SK-N-SH (cell line): Measurements from ENCODE around the gene APOBR. TPM values are rescaled to one million over a fixed set of nuclear protein-coding genes. Genes with fewer than 3 reads are reported as not detected.

ENCODE experiments used
- CTCF ChIA-PET: fragments of 300-600, 350-600 bp; formaldehyde crosslinking; extraction: SDS; loops from one replicate; lab custom pipeline; 2021; lab: Yijun Ruan, JAX
- POLR2A ChIA-PET: fragments of 350-600 bp; sonication (Branson Sonifier 250); formaldehyde crosslinking; extraction: SDS; loops from one replicate; lab custom pipeline; 2020; ENCODE audit warnings: antibody characterized with exemption, inconsistent platforms; lab: Yijun Ruan, JAX
- DNase-seq: peaks from one replicate; pipeline ENCODE4 v3.0.0; 2012
- H2AFZ ChIP-seq: fragments of 200-600 bp; sonication (generic); 2 replicates; pipeline ENCODE4 v1.8.1; 2016; ENCODE audit warnings: antibody characterized with exemption, mild to moderate bottlenecking, low read depth
- H3F3A ChIP-seq: fragments of 200-600 bp; sonication (generic); replicated peaks from 2 replicates; pipeline ENCODE3; 2016; ENCODE audit warnings: antibody characterized with exemption, mild to moderate bottlenecking; ENCODE audit not compliant: insufficient read depth
- H3K27ac ChIP-seq, 2 experiments: fragments of 200-500 bp in 1 of 2; fragments of 200-600 bp in 1 of 2; sonication (Bioruptor generic) in 1 of 2; sonication (generic), shearing (Covaris generic) in 1 of 2; 2 replicates each; pipeline versions ENCODE4 v1.5.1 to v1.6.1; 2014 to 2016; ENCODE audit warnings: low read depth in 2 of 2, inconsistent platforms in 1 of 2, low read length in 1 of 2, mild to moderate bottlenecking in 1 of 2, mixed read lengths in 1 of 2
- H3K27me3 ChIP-seq: fragments of 200-600 bp; sonication (generic), shearing (Covaris generic); 2 replicates; pipeline ENCODE4 v1.6.1; 2016; ENCODE audit warnings: mixed run types; ENCODE audit not compliant: insufficient read depth
- H3K36me3 ChIP-seq, 2 experiments: fragments of 200-500 bp in 1 of 2; fragments of 200-600 bp in 1 of 2; sonication (Bioruptor generic) in 1 of 2; sonication (generic) in 1 of 2; replicated peaks in 1 of 2; 2 replicates each; pipeline versions ENCODE3 to v1.5.1; 2014 to 2016; ENCODE audit warnings: low read length in 1 of 2, mild to moderate bottlenecking in 1 of 2; ENCODE audit not compliant: insufficient read depth in 2 of 2, control insufficient read depth in 1 of 2
- H3K4me1 ChIP-seq, 2 experiments: fragments of 200-500 bp in 1 of 2; fragments of 200-600 bp in 1 of 2; sonication (Bioruptor generic) in 1 of 2; sonication (generic), shearing (Covaris generic) in 1 of 2; 2 replicates each; pipeline versions ENCODE4 v1.5.1 to v1.6.1; 2014 to 2016; ENCODE audit warnings: low read depth in 1 of 2, low read length in 1 of 2, mixed run types in 1 of 2; ENCODE audit not compliant: insufficient read depth in 2 of 2, control insufficient read depth in 1 of 2
- H3K4me2 ChIP-seq: fragments of 200-600 bp; sonication (generic), shearing (Covaris generic); 2 replicates; pipeline ENCODE4 v1.6.1; 2017; ENCODE audit warnings: mixed run types
- H3K4me3 ChIP-seq, 2 experiments: fragments of 200-500 bp in 1 of 2; fragments of 200-600 bp in 1 of 2; sonication (Bioruptor generic) in 1 of 2; sonication (generic), shearing (Covaris generic) in 1 of 2; 2 replicates each; pipeline versions ENCODE4 v1.5.1 to v1.8.1; 2014 to 2016; ENCODE audit warnings: low read depth in 2 of 2, inconsistent platforms in 1 of 2, low read length in 1 of 2, mild to moderate bottlenecking in 1 of 2, mixed read lengths in 1 of 2, moderate library complexity in 1 of 2
- H3K79me2 ChIP-seq: fragments of 200-600 bp; sonication (generic); 2 replicates; pipeline ENCODE4 v1.8.1; 2017; ENCODE audit warnings: mild to moderate bottlenecking; ENCODE audit not compliant: insufficient read depth
- H3K9ac ChIP-seq: fragments of 200-600 bp; sonication (generic); 2 replicates; pipeline ENCODE4 v1.6.1; 2017; ENCODE audit warnings: mixed run types
- H3K9me2 ChIP-seq: fragments of 200-600 bp; sonication (generic); 2 replicates; pipeline ENCODE4 v1.6.1; 2017; ENCODE audit warnings: mixed run types
- H3K9me3 ChIP-seq: fragments of 200-600 bp; sonication (generic); 2 replicates; pipeline ENCODE4 v1.6.1; 2017; ENCODE audit warnings: mixed run types, mild to moderate bottlenecking, moderate library complexity
- H4K20me1 ChIP-seq: fragments of 200-600 bp; sonication (generic); 2 replicates; pipeline ENCODE4 v1.6.1; 2017; ENCODE audit warnings: mild to moderate bottlenecking, mixed run types; ENCODE audit not compliant: insufficient read depth
- CHD2 ChIP-seq: fragments of 150-350 bp; IDR thresholded peaks from 2 replicates; pipeline ENCODE4 v1.6.1; 2018; ENCODE audit warnings: low read length; ENCODE audit not compliant: partially characterized antibody
- ELF1 ChIP-seq: IDR thresholded peaks from 2 replicates; pipeline ENCODE4 v1.4.0; 2012
- EZH2phosphoT487 ChIP-seq: fragments of 200-600 bp; sonication (generic); IDR thresholded peaks from 2 replicates; pipeline ENCODE4 v1.6.1; 2017; ENCODE audit warnings: low read depth, mixed run types, mild to moderate bottlenecking, antibody characterized with exemption, moderate library complexity, borderline replicate concordance
- FOXM1 ChIP-seq: IDR thresholded peaks from 2 replicates; pipeline ENCODE4 v1.4.0; 2012; ENCODE audit warnings: low read depth, mild to moderate bottlenecking
- GABPA ChIP-seq: IDR thresholded peaks from 2 replicates; pipeline ENCODE4 v1.4.0; 2012; ENCODE audit warnings: low read depth, mild to moderate bottlenecking
- GATA2 ChIP-seq: sonication (generic); formaldehyde crosslinking; IDR thresholded peaks from 2 replicates; pipeline ENCODE4 v1.5.0; 2020; ENCODE audit warnings: mild to moderate bottlenecking, missing genetic modification reagents
- JUND ChIP-seq: IDR thresholded peaks from 2 replicates; pipeline ENCODE4 v1.4.0; 2012
- MEF2A ChIP-seq: IDR thresholded peaks from 2 replicates; pipeline ENCODE4 v1.4.0; 2012; ENCODE audit warnings: low read depth, borderline replicate concordance
- NRF1 ChIP-seq: IDR thresholded peaks from 2 replicates; pipeline ENCODE4 v1.6.1; 2012; ENCODE audit warnings: low read depth, mild to moderate bottlenecking, low read length
- PBX3 ChIP-seq: IDR thresholded peaks from 2 replicates; pipeline ENCODE4; 2012
- POLR2AphosphoS5 ChIP-seq: IDR thresholded peaks from 2 replicates; pipeline ENCODE4 v1.6.1; 2012; ENCODE audit warnings: low read depth, low read length
- RCOR1 ChIP-seq: fragments of 150-350 bp; IDR thresholded peaks from 2 replicates; pipeline ENCODE4 v1.6.1; 2017; ENCODE audit warnings: antibody characterized with exemption, low read length
- RFX5 ChIP-seq: IDR thresholded peaks from 2 replicates; pipeline ENCODE4 v1.6.1; 2012; ENCODE audit warnings: mild to moderate bottlenecking, improper control_type of control experiment, low read length
- TCF12 ChIP-seq: IDR thresholded peaks from 2 replicates; pipeline ENCODE4 v1.4.0; 2012
- USF2 ChIP-seq: fragments of 150-350 bp; IDR thresholded peaks from 2 replicates; pipeline ENCODE4 v1.6.1; 2017; ENCODE audit warnings: antibody characterized with exemption, low read length, low read depth, borderline replicate concordance
- WGBS: methylation state at CpG from one replicate; pipeline ENCODE4 v1.1.6; 2017; ENCODE audit warnings: low lambda C conversion rate; 5-methylcytosine and 5-hydroxymethylcytosine counted together
- polyA plus RNA-seq, 3 experiments: library from polyadenylated mRNA; depleted of rRNA; stranded (reverse); fragments of >200 nt; gene quantifications; 2 replicates each; pipeline ENCODE4 v1.2.3, GENCODE V29; 2012
- TF ChIP-seq, protein P1 (sequence below): fragments of 150-350 bp; IDR thresholded peaks from 2 replicates; pipeline ENCODE4 v1.6.1; 2016; ENCODE audit warnings: mild to moderate bottlenecking, low read depth, low read length
- TF ChIP-seq, protein P2 (sequence below): IDR thresholded peaks from 2 replicates; pipeline ENCODE4 v1.6.1; 2012; ENCODE audit warnings: mild to moderate bottlenecking, low read depth, low read length, moderate library complexity
- TF ChIP-seq, protein P3 (sequence below): IDR thresholded peaks from 2 replicates; pipeline ENCODE4 v1.4.0; 2012; ENCODE audit warnings: low read depth

APOBR gene
- polyA plus RNA-seq, 1 of the 3 experiments (the other 2 are of a cell fraction): not detected

DNA sequence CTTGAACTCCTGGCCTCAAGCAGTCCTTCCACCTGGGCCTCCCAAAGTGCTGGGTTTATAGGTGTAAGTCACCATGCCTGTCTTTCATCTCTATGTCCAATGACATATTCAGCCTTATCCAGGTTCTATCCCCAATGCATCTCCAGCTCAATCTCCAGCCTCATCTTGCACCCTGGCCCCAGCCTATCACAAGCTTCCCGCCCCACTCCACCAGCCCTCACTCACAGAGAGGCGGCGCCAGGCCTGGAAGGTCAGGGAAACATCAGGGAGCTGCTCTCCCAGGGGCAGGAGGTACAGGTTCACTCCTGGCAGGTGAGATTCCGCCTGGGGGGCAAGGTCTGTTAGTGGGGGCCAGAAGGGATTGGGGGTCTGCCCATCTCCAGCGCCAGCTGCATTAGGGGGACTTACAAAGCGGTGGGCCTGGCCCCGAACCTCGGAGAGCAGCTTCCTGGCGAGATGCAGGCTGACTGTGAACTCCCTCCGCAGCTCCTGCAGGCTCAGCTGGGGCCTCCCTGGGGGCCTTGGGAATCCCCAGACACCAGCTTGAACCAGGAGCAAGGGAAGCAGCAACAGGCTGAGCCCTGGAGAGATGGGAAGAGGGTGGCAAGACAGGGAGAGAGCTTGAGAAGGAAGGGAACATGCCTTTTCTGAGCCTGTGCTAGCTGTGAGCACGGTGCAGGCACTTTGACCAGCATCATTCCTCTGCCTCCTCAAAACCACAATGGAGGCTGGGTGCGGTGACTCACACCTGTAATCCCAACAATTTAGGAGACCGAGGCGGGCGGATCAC is 9.2 kb downstream of the APOBR start:
- H3K27me3 ChIP-seq: no peaks in the 10 kb centered on the region
- 71% methylated on average over 15 of the region's 15 CpGs for WGBS
- no peak for DNase-seq
- H3K4me1 ChIP-seq: no peaks in the 10 kb centered on the region
- H3K9me2 ChIP-seq: no peaks in the 10 kb centered on the region
- H3K4me3 ChIP-seq: no peak overlapping the region
- H3F3A ChIP-seq: no peaks in the 10 kb centered on the region
- H3K27ac ChIP-seq: no peak overlapping the region
- H3K9me3 ChIP-seq: no peaks in the 10 kb centered on the region
- H3K36me3 ChIP-seq: no peaks in the 10 kb centered on the region
- H3K4me2 ChIP-seq: no peak overlapping the region
- TF ChIP-seq, protein P1, sequence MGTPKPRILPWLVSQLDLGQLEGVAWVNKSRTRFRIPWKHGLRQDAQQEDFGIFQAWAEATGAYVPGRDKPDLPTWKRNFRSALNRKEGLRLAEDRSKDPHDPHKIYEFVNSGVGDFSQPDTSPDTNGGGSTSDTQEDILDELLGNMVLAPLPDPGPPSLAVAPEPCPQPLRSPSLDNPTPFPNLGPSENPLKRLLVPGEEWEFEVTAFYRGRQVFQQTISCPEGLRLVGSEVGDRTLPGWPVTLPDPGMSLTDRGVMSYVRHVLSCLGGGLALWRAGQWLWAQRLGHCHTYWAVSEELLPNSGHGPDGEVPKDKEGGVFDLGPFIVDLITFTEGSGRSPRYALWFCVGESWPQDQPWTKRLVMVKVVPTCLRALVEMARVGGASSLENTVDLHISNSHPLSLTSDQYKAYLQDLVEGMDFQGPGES: no peak
- no peak overlapping the region for H3K9ac ChIP-seq
- no peak overlapping the region for H2AFZ ChIP-seq
- ChIA-PET POLR2A (interaction anchor here (1.5 kb wide), 1 partner anchor 11 kb away, joined by 3 read pairs; the partner anchor contains the start of gene CLN3), CTCF (no interaction called here)
- no peaks in the 10 kb centered on the region for H3K79me2 ChIP-seq
- no peaks in the 10 kb centered on the region for H4K20me1 ChIP-seq

GRCh38 chr16:28504707-28505404 is 10.4 kb downstream of the APOBR start:
- Histone ChIP-seq H3K4me1 (no peaks in the 10 kb centered on the region), H4K20me1 (no peaks in the 10 kb centered on the region), H3K4me2 (no peak overlapping the region), H3K9me3 (no peaks in the 10 kb centered on the region), H3F3A (no peaks in the 10 kb centered on the region), H3K9me2 (no peaks in the 10 kb centered on the region), H3K27me3 (no peaks in the 10 kb centered on the region), H3K4me3 (no peak overlapping the region), H3K27ac (no peak overlapping the region), H2AFZ (no peak overlapping the region), H3K79me2 (no peaks in the 10 kb centered on the region), H3K9ac (no peak overlapping the region), H3K36me3 (no peaks in the 10 kb centered on the region)
- POLR2A ChIA-PET: no interaction called here
- CTCF ChIA-PET: no interaction called here
- WGBS: 49% methylated on average over 7 of the region's 8 CpGs
- no peak for DNase-seq
- TF ChIP-seq RFX5 (no peak), CHD2 (no peak), FOXM1 (no peak), EZH2phosphoT487 (no peak), POLR2AphosphoS5 (no peak), GABPA (no peak), PBX3 (no peak), JUND (no peak), USF2 (no peak), RCOR1 (no peak), TCF12 (no peak), ELF1 (no peak), NRF1 (no peak), MEF2A (no peak), GATA2 (CRISPR knock-in tag) (no peak)
- TF ChIP-seq, protein P2, sequence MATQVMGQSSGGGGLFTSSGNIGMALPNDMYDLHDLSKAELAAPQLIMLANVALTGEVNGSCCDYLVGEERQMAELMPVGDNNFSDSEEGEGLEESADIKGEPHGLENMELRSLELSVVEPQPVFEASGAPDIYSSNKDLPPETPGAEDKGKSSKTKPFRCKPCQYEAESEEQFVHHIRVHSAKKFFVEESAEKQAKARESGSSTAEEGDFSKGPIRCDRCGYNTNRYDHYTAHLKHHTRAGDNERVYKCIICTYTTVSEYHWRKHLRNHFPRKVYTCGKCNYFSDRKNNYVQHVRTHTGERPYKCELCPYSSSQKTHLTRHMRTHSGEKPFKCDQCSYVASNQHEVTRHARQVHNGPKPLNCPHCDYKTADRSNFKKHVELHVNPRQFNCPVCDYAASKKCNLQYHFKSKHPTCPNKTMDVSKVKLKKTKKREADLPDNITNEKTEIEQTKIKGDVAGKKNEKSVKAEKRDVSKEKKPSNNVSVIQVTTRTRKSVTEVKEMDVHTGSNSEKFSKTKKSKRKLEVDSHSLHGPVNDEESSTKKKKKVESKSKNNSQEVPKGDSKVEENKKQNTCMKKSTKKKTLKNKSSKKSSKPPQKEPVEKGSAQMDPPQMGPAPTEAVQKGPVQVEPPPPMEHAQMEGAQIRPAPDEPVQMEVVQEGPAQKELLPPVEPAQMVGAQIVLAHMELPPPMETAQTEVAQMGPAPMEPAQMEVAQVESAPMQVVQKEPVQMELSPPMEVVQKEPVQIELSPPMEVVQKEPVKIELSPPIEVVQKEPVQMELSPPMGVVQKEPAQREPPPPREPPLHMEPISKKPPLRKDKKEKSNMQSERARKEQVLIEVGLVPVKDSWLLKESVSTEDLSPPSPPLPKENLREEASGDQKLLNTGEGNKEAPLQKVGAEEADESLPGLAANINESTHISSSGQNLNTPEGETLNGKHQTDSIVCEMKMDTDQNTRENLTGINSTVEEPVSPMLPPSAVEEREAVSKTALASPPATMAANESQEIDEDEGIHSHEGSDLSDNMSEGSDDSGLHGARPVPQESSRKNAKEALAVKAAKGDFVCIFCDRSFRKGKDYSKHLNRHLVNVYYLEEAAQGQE: no peak
- TF ChIP-seq, protein P3, sequence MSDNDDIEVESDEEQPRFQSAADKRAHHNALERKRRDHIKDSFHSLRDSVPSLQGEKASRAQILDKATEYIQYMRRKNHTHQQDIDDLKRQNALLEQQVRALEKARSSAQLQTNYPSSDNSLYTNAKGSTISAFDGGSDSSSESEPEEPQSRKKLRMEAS: no peak
- TF ChIP-seq, protein P1: no peak
